MM.1S (cell line): ENCODE results near the gene CASKIN1.

Source experiments
- CTCF ChIP-seq: fragments of 300-600 bp; sonication (generic); IDR thresholded peaks from 2 replicates; pipeline ENCODE4 v1.5.1; 2016; ENCODE audit warnings: antibody characterized with exemption, low read length, mixed read lengths
- EZH2 ChIP-seq: fragments of 300-600 bp; sonication (generic); optimal IDR thresholded peaks from 2 replicates; pipeline ENCODE3; 2017; ENCODE audit warnings: low read depth, mild to moderate bottlenecking, antibody characterized with exemption, low read length, mixed read lengths
- EZH2phosphoT487 ChIP-seq: fragments of 300-600 bp; sonication (generic); IDR thresholded peaks from 2 replicates; pipeline ENCODE4 v1.6.1; 2018; ENCODE audit warnings: antibody characterized with exemption, low read length

- TF ChIP-seq EZH2 (no peak), CTCF (no peak), EZH2phosphoT487 (no peak)
These were observed 45.8 kb downstream of the CASKIN1 start for GRCh38 chr16:2150418-2151187.
